IMR-90 (cell line): ENCODE results near the gene HECTD1. TPM values are rescaled to one million over a fixed set of nuclear protein-coding genes. Genes with fewer than 3 reads are reported as not detected.

Experiments used
- ATAC-seq: fragments of 200-7000 bp; cut with Tn5 transposase; 2 replicates; pipeline ENCODE4 v1.9.1; 2020; ENCODE audit warnings: low read depth, mild to moderate bottlenecking, moderate library complexity
- BruUV-seq: library from RNA; stranded (reverse); fragments of 400-500 nt; replicated peaks from 2 replicates; lab custom pipeline; 2021; lab: Mats Ljungman, UMichigan
- CTCF ChIA-PET: fragments of 300-600 bp; formaldehyde crosslinking; extraction: SDS; loops from one replicate; lab custom pipeline; 2021; ENCODE audit warnings: antibody characterized with exemption; lab: Yijun Ruan, JAX
- POLR2A ChIA-PET: fragments of 300-600 bp; sonication (Branson Sonifier 250); formaldehyde crosslinking; loops from one replicate; lab custom pipeline; 2022; ENCODE audit warnings: antibody characterized with exemption; ENCODE audit not compliant: unreplicated experiment; lab: Charles Lee
- DNase-seq: peaks from one replicate; pipeline ENCODE4 v3.0.0; 2013
- H2AFZ ChIP-seq: replicated peaks from 2 replicates; pipeline ENCODE3; 2013; ENCODE audit warnings: low read length, mild to moderate bottlenecking; ENCODE audit not compliant: poor library complexity
- H2AK5ac ChIP-seq: 2 replicates; pipeline ENCODE4 v1.6.1; 2013; ENCODE audit warnings: low read depth, low read length, inconsistent platforms
- H2AK9ac ChIP-seq: replicated peaks from 2 replicates; pipeline ENCODE3; 2013; ENCODE audit warnings: mild to moderate bottlenecking, low read depth, low read length, moderate library complexity; ENCODE audit not compliant: poor library complexity
- H2BK120ac ChIP-seq: 2 replicates; pipeline ENCODE4 v1.6.1; 2013; ENCODE audit warnings: low read depth, low read length, inconsistent platforms
- H2BK15ac ChIP-seq: 3 replicates; pipeline ENCODE4 v1.6.1; 2013; ENCODE audit warnings: low read depth, low read length, inconsistent platforms
- H2BK20ac ChIP-seq: 2 replicates; pipeline ENCODE4 v1.6.1; 2013; ENCODE audit warnings: low read depth, mild to moderate bottlenecking, inconsistent platforms, low read length, moderate library complexity
- H2BK5ac ChIP-seq: 2 replicates; pipeline ENCODE4 v1.6.1; 2013; ENCODE audit warnings: mild to moderate bottlenecking, low read depth, low read length, inconsistent platforms; ENCODE audit not compliant: poor library complexity, severe bottlenecking
- H3K14ac ChIP-seq: replicated peaks from 2 replicates; pipeline ENCODE4 v1.6.1; 2013; ENCODE audit warnings: low read depth, low read length, inconsistent platforms
- H3K18ac ChIP-seq: 2 replicates; pipeline ENCODE4 v1.6.1; 2013; ENCODE audit warnings: low read depth, low read length, control low read depth
- H3K23ac ChIP-seq: 2 replicates; pipeline ENCODE4 v1.6.1; 2013; ENCODE audit warnings: low read depth, low read length, inconsistent platforms
- H3K27ac ChIP-seq: 2 replicates; pipeline ENCODE4 v1.5.1; 2013; ENCODE audit warnings: mild to moderate bottlenecking, control low read depth, low read length; ENCODE audit not compliant: insufficient read depth
- H3K27me3 ChIP-seq: 2 replicates; pipeline ENCODE4 v1.6.1; 2013; ENCODE audit warnings: low read length; ENCODE audit not compliant: control insufficient read depth, insufficient read depth
- H3K36me3 ChIP-seq: 2 replicates; pipeline ENCODE4 v1.6.1; 2013; ENCODE audit warnings: low read length, mixed read lengths; ENCODE audit not compliant: control insufficient read depth, insufficient read depth
- H3K4ac ChIP-seq: 2 replicates; pipeline ENCODE4 v1.6.1; 2013; ENCODE audit warnings: low read depth, low read length, inconsistent platforms
- H3K4me1 ChIP-seq: 2 replicates; pipeline ENCODE4 v1.6.1; 2013; ENCODE audit warnings: low read length, mixed read lengths; ENCODE audit not compliant: control insufficient read depth, insufficient read depth
- H3K4me2 ChIP-seq: 2 replicates; pipeline ENCODE4 v1.6.1; 2013; ENCODE audit warnings: low read depth, mild to moderate bottlenecking, control low read depth, low read length, moderate library complexity
- H3K4me3 ChIP-seq: 2 replicates; pipeline ENCODE4 v1.5.1; 2013; ENCODE audit warnings: low read depth, mild to moderate bottlenecking, control low read depth, low read length, moderate library complexity; ENCODE audit not compliant: insufficient read depth
- H3K56ac ChIP-seq: 2 replicates; pipeline ENCODE4 v1.6.1; 2013; ENCODE audit warnings: low read length, inconsistent platforms; ENCODE audit not compliant: insufficient read depth; ENCODE audit errors: extremely low read depth
- H3K79me1 ChIP-seq, 2 experiments: 2 replicates each; pipeline ENCODE4 v1.6.1; 2013; ENCODE audit warnings: low read length in 2 of 2, inconsistent platforms in 1 of 2, low read depth in 1 of 2
- H3K9ac ChIP-seq: 2 replicates; pipeline ENCODE4 v1.6.1; 2013; ENCODE audit warnings: low read depth, low read length, control low read depth
- H3K9me1 ChIP-seq: 2 replicates; pipeline ENCODE4 v1.6.1; 2013; ENCODE audit warnings: low read length, inconsistent platforms; ENCODE audit not compliant: insufficient read depth
- H3K9me3 ChIP-seq: 2 replicates; pipeline ENCODE4 v1.6.1; 2013; ENCODE audit warnings: low read length; ENCODE audit not compliant: control insufficient read depth, insufficient read depth
- H4K20me1 ChIP-seq: 2 replicates; pipeline ENCODE4 v1.6.1; 2013; ENCODE audit warnings: low read length, inconsistent platforms; ENCODE audit not compliant: insufficient read depth
- H4K5ac ChIP-seq: 2 replicates; pipeline ENCODE4 v1.6.1; 2013; ENCODE audit warnings: mild to moderate bottlenecking, low read depth, low read length, control low read depth
- H4K8ac ChIP-seq, 2 experiments: 2 replicates each; pipeline ENCODE4 v1.6.1; 2013; ENCODE audit warnings: low read depth in 2 of 2, low read length in 2 of 2, control low read depth in 1 of 2, inconsistent platforms in 1 of 2
- H4K91ac ChIP-seq: 2 replicates; pipeline ENCODE4 v1.6.1; 2013; ENCODE audit warnings: low read depth, low read length, inconsistent platforms; ENCODE audit not compliant: insufficient read depth
- BHLHE40 ChIP-seq: fragments of 150-350 bp; IDR thresholded peaks from 2 replicates; pipeline ENCODE4 v1.6.1; 2016; ENCODE audit warnings: mild to moderate bottlenecking, low read depth, low read length
- CEBPB ChIP-seq: IDR thresholded peaks from 2 replicates; pipeline ENCODE4 v1.6.1; 2012; ENCODE audit warnings: low read depth, low read length, improper control_type of control experiment
- FOS ChIP-seq: fragments of 150-350 bp; IDR thresholded peaks from 2 replicates; pipeline ENCODE4 v1.6.1; 2016; ENCODE audit warnings: low read depth, low read length
- MAZ ChIP-seq: IDR thresholded peaks from 2 replicates; pipeline ENCODE4 v1.6.1; 2012; ENCODE audit warnings: low read depth, mild to moderate bottlenecking, low read length, improper control_type of control experiment, moderate library complexity, borderline replicate concordance
- MXI1 ChIP-seq: IDR thresholded peaks from 2 replicates; pipeline ENCODE4 v1.6.1; 2012; ENCODE audit warnings: low read depth, mild to moderate bottlenecking, low read length, moderate library complexity, borderline replicate concordance
- NFE2L2 ChIP-seq: fragments of 150-350 bp; IDR thresholded peaks from 2 replicates; pipeline ENCODE4 v1.6.1; 2016; ENCODE audit warnings: low read depth, mild to moderate bottlenecking, low read length
- POLR2A ChIP-seq: IDR thresholded peaks from 2 replicates; pipeline ENCODE4 v1.6.1; 2012; ENCODE audit warnings: mild to moderate bottlenecking, low read depth, low read length
- RAD21 ChIP-seq: IDR thresholded peaks from 2 replicates; pipeline ENCODE4 v1.6.1; 2012; ENCODE audit warnings: low read length, improper control_type of control experiment
- RCOR1 ChIP-seq: IDR thresholded peaks from 2 replicates; pipeline ENCODE4 v1.6.1; 2012; ENCODE audit warnings: mild to moderate bottlenecking, low read length, improper control_type of control experiment; ENCODE audit not compliant: insufficient replicate concordance
- SMC3 ChIP-seq: fragments of 150-350 bp; IDR thresholded peaks from 2 replicates; pipeline ENCODE4 v1.6.1; 2016; ENCODE audit warnings: low read depth, mild to moderate bottlenecking, antibody characterized with exemption, low read length, moderate library complexity
- WGBS, 2 experiments: methylation state at CpG; one replicate each; pipeline versions ENCODE4 v1.1.5 to v1.1.7; 2013; ENCODE audit warnings: missing lambda C conversion rate in 2 of 2; ENCODE audit not compliant: insufficient read length in 1 of 2; ENCODE audit errors: extremely low coverage in 2 of 2; 5-methylcytosine and 5-hydroxymethylcytosine counted together
- dilution Hi-C: fragments of 300-500 bp; cut with HindIII; formaldehyde crosslinking; loops from one replicate; pipeline ENCODE4 v1.14.3; 2018; ENCODE audit warnings: low sequenced_read_pairs; ENCODE audit not compliant: unreplicated experiment
- in situ Hi-C: fragments of 300-500 bp; cut with MboI; formaldehyde crosslinking; loops from 3 replicates; pipeline ENCODE4 v1.14.3; 2019; ENCODE audit warnings: low sequenced_read_pairs, inconsistent platforms, mixed read lengths
- intact Hi-C: fragments of 100-400 bp; cut with micrococcal nuclease; formaldehyde crosslinking; loops from 2 replicates; pipeline ENCODE4 v1.10.0; 2022
- polyA plus RNA-seq, 3 experiments: library from polyadenylated mRNA; depleted of rRNA; stranded (reverse); fragments of >200 nt; gene quantifications; 2 replicates each; pipeline ENCODE4 v1.2.3, GENCODE V29; 2012; ENCODE audit warnings: low replicate concordance in 1 of 3
- total RNA-seq: library from RNA; depleted of rRNA; stranded (reverse); fragments of >200 nt; gene quantifications from 2 replicates; pipeline ENCODE4 v1.2.3, GENCODE V29; 2012
- TF ChIP-seq, protein P1 (sequence below): fragments of 150-350 bp; IDR thresholded peaks from 2 replicates; pipeline ENCODE4 v1.6.1; 2016; ENCODE audit warnings: low read depth, mild to moderate bottlenecking, low read length, moderate library complexity, borderline replicate concordance
- TF ChIP-seq, protein P2 (sequence below): conservative IDR thresholded peaks from 2 replicates; pipeline ENCODE4 v1.5.1; 2012; ENCODE audit warnings: mild to moderate bottlenecking, low read depth, low read length, improper control_type of control experiment
- TF ChIP-seq, protein P3 (sequence below): fragments of 150-350 bp; IDR thresholded peaks from 2 replicates; pipeline ENCODE4 v1.6.1; 2017; ENCODE audit warnings: mild to moderate bottlenecking, antibody characterized with exemption, low read length, low read depth

The HECTD1 gene
- total and polyA plus RNA-seq, 2 of the 4 experiments (the other 2 are of a cell fraction), result 48.5 to 228 TPM

DNA sequence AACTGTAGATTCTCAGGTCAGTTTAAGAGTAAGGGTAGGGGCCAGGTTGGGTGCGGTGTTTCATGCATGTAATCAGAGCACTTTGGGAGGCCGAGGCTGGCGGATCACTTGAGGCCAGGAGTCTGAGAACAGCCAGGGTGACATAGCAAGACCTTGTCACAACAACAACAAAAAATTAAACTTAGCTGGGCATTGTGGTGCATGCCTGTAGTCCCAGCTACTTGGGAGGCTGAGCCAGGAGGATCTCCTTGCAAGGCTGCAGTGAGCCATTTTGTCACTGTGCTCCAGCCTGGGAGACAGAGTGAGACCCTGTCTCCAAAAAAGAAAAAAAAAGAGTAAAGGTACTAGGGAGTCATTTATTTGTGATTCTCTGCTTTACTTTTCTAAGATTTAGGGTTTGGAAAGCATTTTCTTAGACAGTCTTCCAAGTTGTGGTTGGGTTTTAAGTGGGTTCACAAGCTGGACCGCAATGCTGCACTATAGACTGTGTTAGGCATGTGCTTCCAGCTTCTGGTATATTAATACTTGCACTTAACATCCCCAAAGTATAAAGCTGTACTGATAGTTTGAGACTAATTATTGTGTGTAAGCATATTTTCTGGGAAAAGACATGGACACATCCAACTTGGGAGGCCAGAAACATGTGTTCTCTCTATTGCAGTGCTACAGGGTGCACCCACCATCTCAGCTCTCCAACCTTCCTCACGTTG, 49.1 kb upstream of the HECTD1 start:
- no peak overlapping the region for H3K18ac ChIP-seq
- WGBS, 2 experiments, result no CpG with 5 or more reads among the region's 5 CpGs

More for the DNA sequence above, 49.1 kb upstream of the HECTD1 start:
- Histone ChIP-seq H3K4me1 (peaks cover 4% of the 10 kb centered on the region), H2AFZ (no peak overlapping the region), H2BK15ac (no peak overlapping the region), H3K36me3 (no peaks in the 10 kb centered on the region), H3K27me3 (no peaks in the 10 kb centered on the region), H2AK9ac (no peak overlapping the region), H3K4me3 (no peak overlapping the region), H3K23ac (no peak overlapping the region), H2BK120ac (no peak overlapping the region), H3K4me2 (no peak overlapping the region), H4K5ac (no peak overlapping the region), H3K4ac (no peak overlapping the region), H4K20me1 (no peaks in the 10 kb centered on the region), H4K91ac (no peak overlapping the region), H3K79me1 (no peaks in the 10 kb centered on the region), H3K27ac (no peak overlapping the region), H3K9me3 (no peaks in the 10 kb centered on the region), H3K9ac (no peak overlapping the region), H3K9me1 (peaks cover 4% of the 10 kb centered on the region), H2AK5ac (no peak overlapping the region), H4K8ac (no peak overlapping the region), H2BK5ac (no peak overlapping the region), H2BK20ac (no peak overlapping the region), H3K14ac (no peak overlapping the region), H3K56ac (no peak overlapping the region)
- intact Hi-C loops, result no loop called here
- no TSS peak for BruUV-seq
- ChIA-PET CTCF (interaction anchor here (0.6 to 1.3 kb wide), 2 partner anchors 49 to 168 kb away, joined by 3 to 5 read pairs; no protein-coding TSS in a partner anchor), POLR2A (no interaction called here)
- no peak for ATAC-seq
- in situ Hi-C loops, result no loop called here
- dilution Hi-C loops, result no loop called here
- DNase-seq, result no peak
- no peak for TF ChIP-seq RCOR1
- no peak for TF ChIP-seq NFE2L2
- no peak for TF ChIP-seq POLR2A
- no peak for TF ChIP-seq RAD21
- no peak for TF ChIP-seq MXI1
- TF ChIP-seq, protein P1, sequence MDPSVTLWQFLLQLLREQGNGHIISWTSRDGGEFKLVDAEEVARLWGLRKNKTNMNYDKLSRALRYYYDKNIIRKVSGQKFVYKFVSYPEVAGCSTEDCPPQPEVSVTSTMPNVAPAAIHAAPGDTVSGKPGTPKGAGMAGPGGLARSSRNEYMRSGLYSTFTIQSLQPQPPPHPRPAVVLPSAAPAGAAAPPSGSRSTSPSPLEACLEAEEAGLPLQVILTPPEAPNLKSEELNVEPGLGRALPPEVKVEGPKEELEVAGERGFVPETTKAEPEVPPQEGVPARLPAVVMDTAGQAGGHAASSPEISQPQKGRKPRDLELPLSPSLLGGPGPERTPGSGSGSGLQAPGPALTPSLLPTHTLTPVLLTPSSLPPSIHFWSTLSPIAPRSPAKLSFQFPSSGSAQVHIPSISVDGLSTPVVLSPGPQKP, result no peak
- TF ChIP-seq CEBPB, result no peak
- TF ChIP-seq, protein P2, sequence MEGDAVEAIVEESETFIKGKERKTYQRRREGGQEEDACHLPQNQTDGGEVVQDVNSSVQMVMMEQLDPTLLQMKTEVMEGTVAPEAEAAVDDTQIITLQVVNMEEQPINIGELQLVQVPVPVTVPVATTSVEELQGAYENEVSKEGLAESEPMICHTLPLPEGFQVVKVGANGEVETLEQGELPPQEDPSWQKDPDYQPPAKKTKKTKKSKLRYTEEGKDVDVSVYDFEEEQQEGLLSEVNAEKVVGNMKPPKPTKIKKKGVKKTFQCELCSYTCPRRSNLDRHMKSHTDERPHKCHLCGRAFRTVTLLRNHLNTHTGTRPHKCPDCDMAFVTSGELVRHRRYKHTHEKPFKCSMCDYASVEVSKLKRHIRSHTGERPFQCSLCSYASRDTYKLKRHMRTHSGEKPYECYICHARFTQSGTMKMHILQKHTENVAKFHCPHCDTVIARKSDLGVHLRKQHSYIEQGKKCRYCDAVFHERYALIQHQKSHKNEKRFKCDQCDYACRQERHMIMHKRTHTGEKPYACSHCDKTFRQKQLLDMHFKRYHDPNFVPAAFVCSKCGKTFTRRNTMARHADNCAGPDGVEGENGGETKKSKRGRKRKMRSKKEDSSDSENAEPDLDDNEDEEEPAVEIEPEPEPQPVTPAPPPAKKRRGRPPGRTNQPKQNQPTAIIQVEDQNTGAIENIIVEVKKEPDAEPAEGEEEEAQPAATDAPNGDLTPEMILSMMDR, result no peak
- no peak for TF ChIP-seq BHLHE40
- TF ChIP-seq, protein P3, sequence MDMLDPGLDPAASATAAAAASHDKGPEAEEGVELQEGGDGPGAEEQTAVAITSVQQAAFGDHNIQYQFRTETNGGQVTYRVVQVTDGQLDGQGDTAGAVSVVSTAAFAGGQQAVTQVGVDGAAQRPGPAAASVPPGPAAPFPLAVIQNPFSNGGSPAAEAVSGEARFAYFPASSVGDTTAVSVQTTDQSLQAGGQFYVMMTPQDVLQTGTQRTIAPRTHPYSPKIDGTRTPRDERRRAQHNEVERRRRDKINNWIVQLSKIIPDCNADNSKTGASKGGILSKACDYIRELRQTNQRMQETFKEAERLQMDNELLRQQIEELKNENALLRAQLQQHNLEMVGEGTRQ, result no peak
- TF ChIP-seq FOS, result no peak
- TF ChIP-seq MAZ, result no peak
- TF ChIP-seq SMC3, result no peak
